HL-60 (cell line): Measurements from ENCODE around the gene AGAP1.

Experiments used
- DNase-seq, 2 experiments: peaks; one replicate each; pipeline ENCODE4 v3.0.0-alpha.2; 2010 to 2020; ENCODE audit warnings: low read depth in 1 of 2, low spot score in 1 of 2
- H3K27ac ChIP-seq: fragments of 250-450 bp; sonication (Bioruptor Pico); replicated peaks from 2 replicates; pipeline ENCODE4 v1.5.1; 2020; ENCODE audit warnings: mild to moderate bottlenecking, moderate library complexity
- H3K27me3 ChIP-seq: fragments of 250-450 bp; sonication (Bioruptor Pico); 2 replicates; pipeline ENCODE4 v1.5.1; 2021; ENCODE audit warnings: mild to moderate bottlenecking, moderate library complexity; ENCODE audit not compliant: insufficient read depth, poor library complexity, severe bottlenecking
- H3K4me3 ChIP-seq: replicated peaks from 2 replicates; pipeline ENCODE4 v1.5.1; 2011; ENCODE audit warnings: mild to moderate bottlenecking, control low read depth, low read length; ENCODE audit not compliant: insufficient read depth
- GABPA ChIP-seq: IDR thresholded peaks from 2 replicates; pipeline ENCODE4 v1.6.1; 2012; ENCODE audit warnings: low read depth
- POLR2AphosphoS5 ChIP-seq: IDR thresholded peaks from 2 replicates; pipeline ENCODE4 v1.6.1; 2012; ENCODE audit warnings: low read depth
- REST ChIP-seq: IDR thresholded peaks from 2 replicates; pipeline ENCODE4 v1.6.1; 2012; ENCODE audit warnings: low read depth; ENCODE audit not compliant: insufficient replicate concordance
- SPI1 ChIP-seq: IDR thresholded peaks from 2 replicates; pipeline ENCODE4 v1.6.1; 2012; ENCODE audit warnings: low read depth, mild to moderate bottlenecking, borderline replicate concordance
- TF ChIP-seq, protein P1 (sequence below): IDR thresholded peaks from one replicate; pipeline ENCODE4 v1.5.1; 2011; ENCODE audit warnings: low read length, control low read depth, inconsistent platforms; ENCODE audit not compliant: insufficient read depth

The AGAP1 gene

GRCh38 chr2:236124182-236124893 is 630.5 kb downstream of the AGAP1 start:
- Histone ChIP-seq H3K27me3 (no peaks in the 10 kb centered on the region), H3K27ac (no peak overlapping the region), H3K4me3 (no peak overlapping the region)
- TF ChIP-seq SPI1 (no peak), GABPA (no peak), REST (no peak), POLR2AphosphoS5 (no peak)
- TF ChIP-seq, protein P1, sequence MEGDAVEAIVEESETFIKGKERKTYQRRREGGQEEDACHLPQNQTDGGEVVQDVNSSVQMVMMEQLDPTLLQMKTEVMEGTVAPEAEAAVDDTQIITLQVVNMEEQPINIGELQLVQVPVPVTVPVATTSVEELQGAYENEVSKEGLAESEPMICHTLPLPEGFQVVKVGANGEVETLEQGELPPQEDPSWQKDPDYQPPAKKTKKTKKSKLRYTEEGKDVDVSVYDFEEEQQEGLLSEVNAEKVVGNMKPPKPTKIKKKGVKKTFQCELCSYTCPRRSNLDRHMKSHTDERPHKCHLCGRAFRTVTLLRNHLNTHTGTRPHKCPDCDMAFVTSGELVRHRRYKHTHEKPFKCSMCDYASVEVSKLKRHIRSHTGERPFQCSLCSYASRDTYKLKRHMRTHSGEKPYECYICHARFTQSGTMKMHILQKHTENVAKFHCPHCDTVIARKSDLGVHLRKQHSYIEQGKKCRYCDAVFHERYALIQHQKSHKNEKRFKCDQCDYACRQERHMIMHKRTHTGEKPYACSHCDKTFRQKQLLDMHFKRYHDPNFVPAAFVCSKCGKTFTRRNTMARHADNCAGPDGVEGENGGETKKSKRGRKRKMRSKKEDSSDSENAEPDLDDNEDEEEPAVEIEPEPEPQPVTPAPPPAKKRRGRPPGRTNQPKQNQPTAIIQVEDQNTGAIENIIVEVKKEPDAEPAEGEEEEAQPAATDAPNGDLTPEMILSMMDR: no peak
- DNase-seq: no peak

DNA sequence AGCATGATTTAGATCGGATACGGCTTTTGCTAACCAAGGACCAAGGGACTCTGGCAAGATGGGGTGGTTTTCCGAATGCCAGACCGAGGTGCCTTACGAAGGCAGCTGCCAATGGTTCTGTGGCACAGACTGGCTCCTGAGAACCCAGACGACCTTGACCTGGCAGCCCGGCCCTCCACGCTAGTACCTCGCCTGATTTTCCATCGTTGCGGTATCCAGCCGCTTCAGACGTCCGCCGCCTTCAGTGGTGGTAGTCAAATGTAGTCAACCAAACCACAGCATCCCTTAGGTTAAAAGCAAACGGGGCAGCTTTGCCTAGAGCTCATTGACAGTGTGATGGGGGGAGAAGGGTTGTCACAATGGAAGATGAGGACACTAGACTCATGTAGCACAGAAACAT is 631.7 kb downstream of the AGAP1 start:
- TF ChIP-seq POLR2AphosphoS5: no peak
- TF ChIP-seq, protein P1: no peak
- TF ChIP-seq REST: no peak
- TF ChIP-seq GABPA: no peak
- no peak for TF ChIP-seq SPI1
- Histone ChIP-seq H3K27me3 (no peaks in the 10 kb centered on the region), H3K27ac (no peak overlapping the region), H3K4me3 (no peak overlapping the region)
- no peak for DNase-seq

DNA sequence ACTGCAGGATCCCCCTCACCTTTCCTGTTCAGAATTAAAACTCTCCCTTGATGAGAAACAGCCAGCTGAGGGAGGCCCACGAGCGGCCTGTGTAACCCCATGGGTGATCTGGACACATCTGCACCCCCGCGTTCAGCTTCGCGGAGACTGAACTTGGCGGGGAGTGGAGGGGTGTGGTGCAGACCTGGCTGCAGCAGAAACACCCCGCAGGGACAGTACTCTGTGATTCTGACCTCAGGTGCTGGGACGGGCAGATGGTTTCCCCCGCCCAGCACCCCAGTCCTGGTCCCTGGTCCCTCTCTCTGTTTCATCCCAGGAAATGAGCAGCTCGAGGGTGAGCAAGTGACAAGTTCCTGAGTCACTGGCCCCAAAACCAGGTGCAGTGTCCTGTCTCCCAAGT is 633.2 kb downstream of the AGAP1 start:
- H3K4me3 ChIP-seq: no peak overlapping the region
- DNase-seq: no peak
- no peak overlapping the region for H3K27ac ChIP-seq
- no peak for TF ChIP-seq SPI1
- no peaks in the 10 kb centered on the region for H3K27me3 ChIP-seq

DNA sequence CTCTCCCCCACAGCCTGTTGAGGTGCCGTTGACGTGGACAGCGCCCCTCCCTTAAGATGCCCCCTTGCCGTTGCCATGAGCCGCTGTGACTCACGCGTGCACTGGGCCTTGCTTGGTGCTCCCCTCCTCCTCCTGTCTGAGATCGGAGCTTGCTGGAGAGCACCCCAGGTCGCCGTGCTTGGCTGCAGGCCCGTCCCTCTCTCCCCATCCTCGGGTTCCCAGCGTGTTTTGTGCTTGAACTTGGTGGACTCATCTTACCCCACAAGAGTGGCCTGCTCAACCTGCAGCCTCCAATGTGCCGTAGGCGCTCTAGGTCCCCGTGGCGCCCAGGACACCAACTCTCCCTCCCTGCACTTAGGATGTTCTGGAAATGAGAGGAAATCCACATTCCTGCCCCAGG is 634.5 kb downstream of the AGAP1 start:
- Histone ChIP-seq H3K4me3 (no peak overlapping the region), H3K27ac (no peak overlapping the region), H3K27me3 (no peaks in the 10 kb centered on the region)
- DNase-seq: no peak
- TF ChIP-seq REST (no peak), GABPA (no peak), SPI1 (no peak), POLR2AphosphoS5 (no peak)
- TF ChIP-seq, protein P1: no peak
